A549 treated with AZD2906 at 1 μM for 4 hours (cell line): ENCODE measurements around the gene SLC24A4. TPM values are rescaled to one million over a fixed set of nuclear protein-coding genes. Genes with fewer than 3 reads are reported as not detected.

Source experiments
- total RNA-seq: library from RNA; stranded (reverse); fragments of 200-300 nt; extraction: Qiagen RNA extraction; gene quantifications from 5 replicates; pipeline ENCODE4 v1.2.3, GENCODE V29; 2022

The SLC24A4 gene
- total RNA-seq, result 0.15 to 0.40 TPM (median 0.29 TPM) in 5 replicates

GRCh38 chr14:92323011-92323915 lies at the start of gene SLC24A4:
Gene SLC24A4, plus strand, starts transcription at chr14:92323165. Its CDS starts 666 bp downstream, at chr14:92323831.

GRCh38 chr14:92513204-92513965 lies 190.4 kb downstream of the SLC24A4 start, which contains the start of gene RIN3:
Gene RIN3, plus strand, starts transcription at chr14:92513781. Its CDS starts 152 bp downstream, at chr14:92513933.

Other genes with a start within 250 kb of the SLC24A4 start
- gene ATXN3, start 216.6 kb upstream of the SLC24A4 start, total RNA-seq, result 21.2 to 43.2 TPM (median 22.3 TPM) in 5 replicates
- 301 to 387 TPM (median 328 TPM) in 5 replicates for gene NDUFB1, start 201.5 kb upstream of the SLC24A4 start, total RNA-seq
- gene CPSF2, start 201.2 kb upstream of the SLC24A4 start, total RNA-seq, result 30.7 to 46.3 TPM (median 35.6 TPM) in 5 replicates
- 16.6 to 23.7 TPM (median 21.5 TPM) in 5 replicates for gene RIN3, start 190.6 kb downstream of the SLC24A4 start, total RNA-seq